Stimulated activated CD8-positive, alpha-beta memory T cell treated with anti-CD3 and anti-CD28 coated beads, Interleukin-4, amount 100 ng/mL, for 1 hour (primary cell): ENCODE data around the gene RPL32.
"Not testable (repeated sequence)": the region's sequence is repeated elsewhere in the genome, so short reads cannot be mapped to it uniquely, and the experiment has no call there.

Source experiments
- DNase-seq, 2 donors: peaks; one replicate each; pipeline ENCODE4 v3.0.0-alpha.2; 2020; ENCODE audit warnings: low read depth in 2 of 2, low spot score in 1 of 2

Gene RPL32

GRCh38 chr3:12841149-12841969 is at the start of gene RPL32:
Gene RPL32, minus strand, starts transcription at chr3:12841565. Its CDS starts 1,328 bp downstream, at chr3:12840237.
- peak; percentile 64 to 72 for DNase-seq

- DNase-seq: no peak
Observed at GRCh38 chr3:12890610-12891390, 49.4 kb upstream of the RPL32 start.

- no peak for DNase-seq
Observed at GRCh38 chr3:12886736-12887135, 45.4 kb upstream of the RPL32 start.

- DNase-seq: no peak
Observed at GRCh38 chr3:12886106-12886679, 44.8 kb upstream of the RPL32 start.

GRCh38 chr3:12885583-12885930 is 44.2 kb upstream of the RPL32 start:
- no peak for DNase-seq

- DNase-seq: no peak
Observed at GRCh38 chr3:12884790-12885582, 43.6 kb upstream of the RPL32 start.

GRCh38 chr3:12884186-12884680 is 42.9 kb upstream of the RPL32 start:
- no peak for DNase-seq

GRCh38 chr3:12882336-12883310 is 41.3 kb upstream of the RPL32 start:
- no peak for DNase-seq

- DNase-seq: not testable (repeated sequence)
Observed at GRCh38 chr3:12881858-12882257, 40.5 kb upstream of the RPL32 start.

- no peak for DNase-seq
Observed at GRCh38 chr3:12879191-12879815, 37.9 kb upstream of the RPL32 start.

GRCh38 chr3:12878758-12879157 is 37.4 kb upstream of the RPL32 start:
- not testable (repeated sequence) for DNase-seq

- DNase-seq: no peak
Observed at GRCh38 chr3:12878141-12878574, 36.8 kb upstream of the RPL32 start.

GRCh38 chr3:12877040-12877439 is 35.7 kb upstream of the RPL32 start:
- no peak for DNase-seq

- DNase-seq: no peak
Observed at GRCh38 chr3:12875857-12876836, 34.8 kb upstream of the RPL32 start.

GRCh38 chr3:12871404-12871983 is 30.1 kb upstream of the RPL32 start:
- DNase-seq: no peak

GRCh38 chr3:12870942-12871341 is 29.6 kb upstream of the RPL32 start:
- DNase-seq: no peak

- no peak for DNase-seq
Observed at GRCh38 chr3:12869035-12869621, 27.8 kb upstream of the RPL32 start.
